ENCODE measurements around the gene CES2.

GRCh38 chr16:66983033-66983432, 47.7 kb downstream of the CES2 start:
- no peak for TF ChIP-seq CTCF (IDR thresholded peaks at IDR 0.05)
- no peak for TF ChIP-seq POLR2A (IDR thresholded peaks at IDR 0.05)
